ENCODE results near the gene ZNF786. TPM values are rescaled to one million over a fixed set of nuclear protein-coding genes. Genes with fewer than 3 reads are reported as not detected.

The ZNF786 gene
- total and polyA plus RNA-seq, 2 experiments from 2014 or later = 6.1 to 19.8 TPM

DNA sequence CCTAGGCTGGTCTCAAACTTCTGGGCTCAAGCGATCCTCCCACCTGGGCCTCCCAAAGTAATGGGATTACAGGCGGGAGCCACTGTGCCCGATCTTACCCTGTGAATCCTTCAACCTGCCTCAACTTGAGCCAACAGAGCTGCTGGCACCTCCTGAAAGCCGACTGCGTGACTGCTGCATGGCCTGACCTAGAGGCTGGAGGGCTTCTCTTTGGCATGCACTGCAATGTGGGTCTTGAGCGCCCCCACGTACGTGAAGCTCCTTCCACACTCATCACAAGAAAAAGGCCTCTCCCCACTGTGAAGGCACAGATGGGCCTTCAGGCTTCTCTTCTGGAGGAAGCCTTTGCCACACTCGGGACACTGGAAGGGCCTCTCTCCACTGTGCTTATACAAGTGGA is 12.9 kb upstream of the ZNF786 start:
- Mint-ChIP-seq H3K27me3 (ENCODE audit: insufficient read depth, low read depth, poor library complexity) (peaks cover 10% of the 10 kb centered on the region), H3K4me1 (peaks cover 4% of the 10 kb centered on the region; the same call in 2 of the 3 replicates), H3K4me3 (no peak overlapping the region), H3K27ac (no peak overlapping the region), H3K36me3 (ENCODE audit: low read depth) (peaks cover 29% of the 10 kb centered on the region), H3K9me3 (no peaks in the 10 kb centered on the region)
- Histone ChIP-seq H3K27me3 (ENCODE audit: insufficient read depth) (no peaks in the 10 kb centered on the region), H3K79me2 (replicated peaks; ENCODE audit: insufficient read depth) (no peaks in the 10 kb centered on the region), H3K27ac (ENCODE audit: low read depth) (no peak overlapping the region), H3K4me2 (no peak overlapping the region), H4K20me1 (replicated peaks; ENCODE audit: insufficient read depth) (no peaks in the 10 kb centered on the region), H3K36me3 (ENCODE audit: insufficient read depth) (no peaks in the 10 kb centered on the region), H3K4me3 (no peak overlapping the region), H3K9me2 (ENCODE audit: insufficient read depth) (no peaks in the 10 kb centered on the region), H3F3A (replicated peaks; ENCODE audit: low read depth) (no peaks in the 10 kb centered on the region), H2AFZ (no peak overlapping the region), H3K4me1 (ENCODE audit: insufficient read depth) (no peaks in the 10 kb centered on the region)
- ATAC-seq = peak; percentile 54; the same call in 2 of the 3 replicates
- no peak for TF ChIP-seq CREB1 (CRISPR knock-in tag; IDR thresholded peaks at IDR 0.05; ENCODE audit: low read depth)
- TF ChIP-seq CTCF (conservative IDR thresholded peaks at IDR 0.05; ENCODE audit: low read depth in 2 of 2) = peak in 1 of 2 experiments; percentile 48; a peak in 2 of 4 replicates
- TF ChIP-seq ZNF114 (CRISPR knock-in tag; IDR thresholded peaks at IDR 0.05) = no peak
- TF ChIP-seq JUNB (IDR thresholded peaks at IDR 0.05; ENCODE audit: unreplicated experiment) = no peak
- DNase-seq (ENCODE audit: low spot score) = no peak

DNA sequence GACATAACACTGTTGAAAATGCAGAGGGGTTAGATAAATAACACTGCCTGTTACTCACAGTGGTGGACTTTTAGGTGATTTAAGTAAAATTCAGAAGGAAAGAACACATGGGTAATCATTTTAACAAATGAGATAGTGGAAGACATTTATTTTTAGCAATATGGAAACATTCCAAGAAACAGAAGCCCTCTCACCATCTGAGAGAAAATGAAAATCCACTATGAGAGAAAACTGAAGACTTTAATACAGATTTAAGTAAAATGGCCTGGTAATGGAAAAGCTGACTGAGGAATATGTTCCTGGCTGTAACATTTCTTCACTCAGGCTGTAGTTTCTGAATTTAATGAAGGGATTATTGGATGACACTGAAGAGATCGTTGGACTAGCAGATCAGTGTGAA is 12.1 kb upstream of the ZNF786 start:
- H3K36me3 ChIP-seq (ENCODE audit: insufficient read depth) = no peaks in the 10 kb centered on the region
- H3K36me3 Mint-ChIP-seq (ENCODE audit: low read depth) = peaks cover 29% of the 10 kb centered on the region
- H3K79me2 ChIP-seq (replicated peaks; ENCODE audit: insufficient read depth) = no peaks in the 10 kb centered on the region
- no peak overlapping the region for H3K4me3 ChIP-seq
- no peak overlapping the region for H2AFZ ChIP-seq
- H3K4me3 Mint-ChIP-seq = no peak overlapping the region
- H3K4me1 ChIP-seq (ENCODE audit: insufficient read depth) = no peaks in the 10 kb centered on the region
- no peak overlapping the region for H3K27ac Mint-ChIP-seq
- no peaks in the 10 kb centered on the region for H4K20me1 ChIP-seq (replicated peaks; ENCODE audit: insufficient read depth)
- H3K4me2 ChIP-seq = no peak overlapping the region
- H3K27ac ChIP-seq (ENCODE audit: low read depth) = no peak overlapping the region
- no peaks in the 10 kb centered on the region for H3F3A ChIP-seq (replicated peaks; ENCODE audit: low read depth)
- H3K4me1 Mint-ChIP-seq = peaks cover 4% of the 10 kb centered on the region; the same call in 2 of the 3 replicates
- H3K9me3 Mint-ChIP-seq = no peaks in the 10 kb centered on the region
- no peaks in the 10 kb centered on the region for H3K27me3 ChIP-seq (ENCODE audit: insufficient read depth)
- DNase-seq (ENCODE audit: low spot score) (no peak), ATAC-seq (no peak)
- peaks cover 10% of the 10 kb centered on the region for H3K27me3 Mint-ChIP-seq (ENCODE audit: insufficient read depth, low read depth, poor library complexity)
- no peaks in the 10 kb centered on the region for H3K9me2 ChIP-seq (ENCODE audit: insufficient read depth)
- TF ChIP-seq CREB1 (CRISPR knock-in tag; IDR thresholded peaks at IDR 0.05; ENCODE audit: low read depth) (no peak), REST (IDR thresholded peaks at IDR 0.05; ENCODE audit: unreplicated experiment) (no peak), NANOG (IDR thresholded peaks at IDR 0.05; ENCODE audit: borderline replicate concordance) (no peak), EZH2phosphoT487 (IDR thresholded peaks at IDR 0.05; ENCODE audit: unreplicated experiment) (no peak), ZNF331 (CRISPR knock-in tag; IDR thresholded peaks at IDR 0.05; ENCODE audit: low read depth) (no peak)
- TF ChIP-seq, protein P1, sequence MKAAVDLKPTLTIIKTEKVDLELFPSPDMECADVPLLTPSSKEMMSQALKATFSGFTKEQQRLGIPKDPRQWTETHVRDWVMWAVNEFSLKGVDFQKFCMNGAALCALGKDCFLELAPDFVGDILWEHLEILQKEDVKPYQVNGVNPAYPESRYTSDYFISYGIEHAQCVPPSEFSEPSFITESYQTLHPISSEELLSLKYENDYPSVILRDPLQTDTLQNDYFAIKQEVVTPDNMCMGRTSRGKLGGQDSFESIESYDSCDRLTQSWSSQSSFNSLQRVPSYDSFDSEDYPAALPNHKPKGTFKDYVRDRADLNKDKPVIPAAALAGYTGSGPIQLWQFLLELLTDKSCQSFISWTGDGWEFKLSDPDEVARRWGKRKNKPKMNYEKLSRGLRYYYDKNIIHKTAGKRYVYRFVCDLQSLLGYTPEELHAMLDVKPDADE (IDR thresholded peaks at IDR 0.05) = no peak
- TF ChIP-seq, protein P2, sequence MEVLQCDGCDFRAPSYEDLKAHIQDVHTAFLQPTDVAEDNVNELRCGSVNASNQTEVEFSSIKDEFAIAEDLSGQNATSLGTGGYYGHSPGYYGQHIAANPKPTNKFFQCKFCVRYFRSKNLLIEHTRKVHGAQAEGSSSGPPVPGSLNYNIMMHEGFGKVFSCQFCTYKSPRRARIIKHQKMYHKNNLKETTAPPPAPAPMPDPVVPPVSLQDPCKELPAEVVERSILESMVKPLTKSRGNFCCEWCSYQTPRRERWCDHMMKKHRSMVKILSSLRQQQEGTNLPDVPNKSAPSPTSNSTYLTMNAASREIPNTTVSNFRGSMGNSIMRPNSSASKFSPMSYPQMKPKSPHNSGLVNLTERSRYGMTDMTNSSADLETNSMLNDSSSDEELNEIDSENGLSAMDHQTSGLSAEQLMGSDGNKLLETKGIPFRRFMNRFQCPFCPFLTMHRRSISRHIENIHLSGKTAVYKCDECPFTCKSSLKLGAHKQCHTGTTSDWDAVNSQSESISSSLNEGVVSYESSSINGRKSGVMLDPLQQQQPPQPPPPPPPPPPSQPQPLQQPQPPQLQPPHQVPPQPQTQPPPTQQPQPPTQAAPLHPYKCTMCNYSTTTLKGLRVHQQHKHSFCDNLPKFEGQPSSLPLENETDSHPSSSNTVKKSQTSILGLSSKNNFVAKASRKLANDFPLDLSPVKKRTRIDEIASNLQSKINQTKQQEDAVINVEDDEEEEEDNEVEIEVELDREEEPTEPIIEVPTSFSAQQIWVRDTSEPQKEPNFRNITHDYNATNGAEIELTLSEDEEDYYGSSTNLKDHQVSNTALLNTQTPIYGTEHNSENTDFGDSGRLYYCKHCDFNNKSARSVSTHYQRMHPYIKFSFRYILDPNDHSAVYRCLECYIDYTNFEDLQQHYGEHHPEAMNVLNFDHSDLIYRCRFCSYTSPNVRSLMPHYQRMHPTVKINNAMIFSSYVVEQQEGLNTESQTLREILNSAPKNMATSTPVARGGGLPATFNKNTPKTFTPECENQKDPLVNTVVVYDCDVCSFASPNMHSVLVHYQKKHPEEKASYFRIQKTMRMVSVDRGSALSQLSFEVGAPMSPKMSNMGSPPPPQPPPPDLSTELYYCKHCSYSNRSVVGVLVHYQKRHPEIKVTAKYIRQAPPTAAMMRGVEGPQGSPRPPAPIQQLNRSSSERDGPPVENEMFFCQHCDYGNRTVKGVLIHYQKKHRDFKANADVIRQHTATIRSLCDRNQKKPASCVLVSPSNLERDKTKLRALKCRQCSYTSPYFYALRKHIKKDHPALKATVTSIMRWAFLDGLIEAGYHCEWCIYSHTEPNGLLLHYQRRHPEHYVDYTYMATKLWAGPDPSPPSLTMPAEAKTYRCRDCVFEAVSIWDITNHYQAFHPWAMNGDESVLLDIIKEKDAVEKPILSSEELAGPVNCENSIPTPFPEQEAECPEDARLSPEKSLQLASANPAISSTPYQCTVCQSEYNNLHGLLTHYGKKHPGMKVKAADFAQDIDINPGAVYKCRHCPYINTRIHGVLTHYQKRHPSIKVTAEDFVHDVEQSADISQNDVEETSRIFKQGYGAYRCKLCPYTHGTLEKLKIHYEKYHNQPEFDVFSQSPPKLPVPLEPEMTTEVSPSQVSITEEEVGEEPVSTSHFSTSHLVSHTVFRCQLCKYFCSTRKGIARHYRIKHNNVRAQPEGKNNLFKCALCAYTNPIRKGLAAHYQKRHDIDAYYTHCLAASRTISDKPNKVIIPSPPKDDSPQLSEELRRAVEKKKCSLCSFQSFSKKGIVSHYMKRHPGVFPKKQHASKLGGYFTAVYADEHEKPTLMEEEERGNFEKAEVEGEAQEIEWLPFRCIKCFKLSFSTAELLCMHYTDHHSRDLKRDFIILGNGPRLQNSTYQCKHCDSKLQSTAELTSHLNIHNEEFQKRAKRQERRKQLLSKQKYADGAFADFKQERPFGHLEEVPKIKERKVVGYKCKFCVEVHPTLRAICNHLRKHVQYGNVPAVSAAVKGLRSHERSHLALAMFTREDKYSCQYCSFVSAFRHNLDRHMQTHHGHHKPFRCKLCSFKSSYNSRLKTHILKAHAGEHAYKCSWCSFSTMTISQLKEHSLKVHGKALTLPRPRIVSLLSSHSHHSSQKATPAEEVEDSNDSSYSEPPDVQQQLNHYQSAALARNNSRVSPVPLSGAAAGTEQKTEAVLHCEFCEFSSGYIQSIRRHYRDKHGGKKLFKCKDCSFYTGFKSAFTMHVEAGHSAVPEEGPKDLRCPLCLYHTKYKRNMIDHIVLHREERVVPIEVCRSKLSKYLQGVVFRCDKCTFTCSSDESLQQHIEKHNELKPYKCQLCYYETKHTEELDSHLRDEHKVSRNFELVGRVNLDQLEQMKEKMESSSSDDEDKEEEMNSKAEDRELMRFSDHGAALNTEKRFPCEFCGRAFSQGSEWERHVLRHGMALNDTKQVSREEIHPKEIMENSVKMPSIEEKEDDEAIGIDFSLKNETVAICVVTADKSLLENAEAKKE (CRISPR knock-in tag; IDR thresholded peaks at IDR 0.05) = no peak
